IMR-90 (cell line): ENCODE results near the gene GLDC. TPM values are rescaled to one million over a fixed set of nuclear protein-coding genes. Genes with fewer than 3 reads are reported as not detected.

Experiments used
- ATAC-seq: fragments of 200-7000 bp; cut with Tn5 transposase; 2 replicates; pipeline ENCODE4 v1.9.1; 2020; ENCODE audit warnings: low read depth, mild to moderate bottlenecking, moderate library complexity
- BruUV-seq: library from RNA; stranded (reverse); fragments of 400-500 nt; replicated peaks from 2 replicates; lab custom pipeline; 2021; lab: Mats Ljungman, UMichigan
- CTCF ChIA-PET: fragments of 300-600 bp; formaldehyde crosslinking; extraction: SDS; loops from one replicate; lab custom pipeline; 2021; ENCODE audit warnings: antibody characterized with exemption; lab: Yijun Ruan, JAX
- POLR2A ChIA-PET: fragments of 300-600 bp; sonication (Branson Sonifier 250); formaldehyde crosslinking; loops from one replicate; lab custom pipeline; 2022; ENCODE audit warnings: antibody characterized with exemption; ENCODE audit not compliant: unreplicated experiment; lab: Charles Lee
- DNase-seq: peaks from one replicate; pipeline ENCODE4 v3.0.0; 2013
- H2AFZ ChIP-seq: replicated peaks from 2 replicates; pipeline ENCODE3; 2013; ENCODE audit warnings: low read length, mild to moderate bottlenecking; ENCODE audit not compliant: poor library complexity
- H2AK5ac ChIP-seq: 2 replicates; pipeline ENCODE4 v1.6.1; 2013; ENCODE audit warnings: low read depth, low read length, inconsistent platforms
- H2AK9ac ChIP-seq: replicated peaks from 2 replicates; pipeline ENCODE3; 2013; ENCODE audit warnings: mild to moderate bottlenecking, low read depth, low read length, moderate library complexity; ENCODE audit not compliant: poor library complexity
- H2BK120ac ChIP-seq: 2 replicates; pipeline ENCODE4 v1.6.1; 2013; ENCODE audit warnings: low read depth, low read length, inconsistent platforms
- H2BK15ac ChIP-seq: 3 replicates; pipeline ENCODE4 v1.6.1; 2013; ENCODE audit warnings: low read depth, low read length, inconsistent platforms
- H2BK20ac ChIP-seq: 2 replicates; pipeline ENCODE4 v1.6.1; 2013; ENCODE audit warnings: low read depth, mild to moderate bottlenecking, inconsistent platforms, low read length, moderate library complexity
- H2BK5ac ChIP-seq: 2 replicates; pipeline ENCODE4 v1.6.1; 2013; ENCODE audit warnings: mild to moderate bottlenecking, low read depth, low read length, inconsistent platforms; ENCODE audit not compliant: poor library complexity, severe bottlenecking
- H3K14ac ChIP-seq: replicated peaks from 2 replicates; pipeline ENCODE4 v1.6.1; 2013; ENCODE audit warnings: low read depth, low read length, inconsistent platforms
- H3K18ac ChIP-seq: 2 replicates; pipeline ENCODE4 v1.6.1; 2013; ENCODE audit warnings: low read depth, low read length, control low read depth
- H3K23ac ChIP-seq: 2 replicates; pipeline ENCODE4 v1.6.1; 2013; ENCODE audit warnings: low read depth, low read length, inconsistent platforms
- H3K27ac ChIP-seq: 2 replicates; pipeline ENCODE4 v1.5.1; 2013; ENCODE audit warnings: mild to moderate bottlenecking, control low read depth, low read length; ENCODE audit not compliant: insufficient read depth
- H3K27me3 ChIP-seq: 2 replicates; pipeline ENCODE4 v1.6.1; 2013; ENCODE audit warnings: low read length; ENCODE audit not compliant: control insufficient read depth, insufficient read depth
- H3K36me3 ChIP-seq: 2 replicates; pipeline ENCODE4 v1.6.1; 2013; ENCODE audit warnings: low read length, mixed read lengths; ENCODE audit not compliant: control insufficient read depth, insufficient read depth
- H3K4ac ChIP-seq: 2 replicates; pipeline ENCODE4 v1.6.1; 2013; ENCODE audit warnings: low read depth, low read length, inconsistent platforms
- H3K4me1 ChIP-seq: 2 replicates; pipeline ENCODE4 v1.6.1; 2013; ENCODE audit warnings: low read length, mixed read lengths; ENCODE audit not compliant: control insufficient read depth, insufficient read depth
- H3K4me2 ChIP-seq: 2 replicates; pipeline ENCODE4 v1.6.1; 2013; ENCODE audit warnings: low read depth, mild to moderate bottlenecking, control low read depth, low read length, moderate library complexity
- H3K4me3 ChIP-seq: 2 replicates; pipeline ENCODE4 v1.5.1; 2013; ENCODE audit warnings: low read depth, mild to moderate bottlenecking, control low read depth, low read length, moderate library complexity; ENCODE audit not compliant: insufficient read depth
- H3K56ac ChIP-seq: 2 replicates; pipeline ENCODE4 v1.6.1; 2013; ENCODE audit warnings: low read length, inconsistent platforms; ENCODE audit not compliant: insufficient read depth; ENCODE audit errors: extremely low read depth
- H3K79me1 ChIP-seq, 2 experiments: 2 replicates each; pipeline ENCODE4 v1.6.1; 2013; ENCODE audit warnings: low read length in 2 of 2, inconsistent platforms in 1 of 2, low read depth in 1 of 2
- H3K9ac ChIP-seq: 2 replicates; pipeline ENCODE4 v1.6.1; 2013; ENCODE audit warnings: low read depth, low read length, control low read depth
- H3K9me1 ChIP-seq: 2 replicates; pipeline ENCODE4 v1.6.1; 2013; ENCODE audit warnings: low read length, inconsistent platforms; ENCODE audit not compliant: insufficient read depth
- H3K9me3 ChIP-seq: 2 replicates; pipeline ENCODE4 v1.6.1; 2013; ENCODE audit warnings: low read length; ENCODE audit not compliant: control insufficient read depth, insufficient read depth
- H4K20me1 ChIP-seq: 2 replicates; pipeline ENCODE4 v1.6.1; 2013; ENCODE audit warnings: low read length, inconsistent platforms; ENCODE audit not compliant: insufficient read depth
- H4K5ac ChIP-seq: 2 replicates; pipeline ENCODE4 v1.6.1; 2013; ENCODE audit warnings: mild to moderate bottlenecking, low read depth, low read length, control low read depth
- H4K8ac ChIP-seq, 2 experiments: 2 replicates each; pipeline ENCODE4 v1.6.1; 2013; ENCODE audit warnings: low read depth in 2 of 2, low read length in 2 of 2, control low read depth in 1 of 2, inconsistent platforms in 1 of 2
- H4K91ac ChIP-seq: 2 replicates; pipeline ENCODE4 v1.6.1; 2013; ENCODE audit warnings: low read depth, low read length, inconsistent platforms; ENCODE audit not compliant: insufficient read depth
- BHLHE40 ChIP-seq: fragments of 150-350 bp; IDR thresholded peaks from 2 replicates; pipeline ENCODE4 v1.6.1; 2016; ENCODE audit warnings: mild to moderate bottlenecking, low read depth, low read length
- CEBPB ChIP-seq: IDR thresholded peaks from 2 replicates; pipeline ENCODE4 v1.6.1; 2012; ENCODE audit warnings: low read depth, low read length, improper control_type of control experiment
- CHD1 ChIP-seq: IDR thresholded peaks from 2 replicates; pipeline ENCODE4 v1.6.1; 2012; ENCODE audit warnings: low read depth, low read length, improper control_type of control experiment
- FOS ChIP-seq: fragments of 150-350 bp; IDR thresholded peaks from 2 replicates; pipeline ENCODE4 v1.6.1; 2016; ENCODE audit warnings: low read depth, low read length
- MAFK ChIP-seq: IDR thresholded peaks from 2 replicates; pipeline ENCODE4 v1.6.1; 2012; ENCODE audit warnings: low read depth, low read length, improper control_type of control experiment
- MAZ ChIP-seq: IDR thresholded peaks from 2 replicates; pipeline ENCODE4 v1.6.1; 2012; ENCODE audit warnings: low read depth, mild to moderate bottlenecking, low read length, improper control_type of control experiment, moderate library complexity, borderline replicate concordance
- MXI1 ChIP-seq: IDR thresholded peaks from 2 replicates; pipeline ENCODE4 v1.6.1; 2012; ENCODE audit warnings: low read depth, mild to moderate bottlenecking, low read length, moderate library complexity, borderline replicate concordance
- NFE2L2 ChIP-seq: fragments of 150-350 bp; IDR thresholded peaks from 2 replicates; pipeline ENCODE4 v1.6.1; 2016; ENCODE audit warnings: low read depth, mild to moderate bottlenecking, low read length
- POLR2A ChIP-seq: IDR thresholded peaks from 2 replicates; pipeline ENCODE4 v1.6.1; 2012; ENCODE audit warnings: mild to moderate bottlenecking, low read depth, low read length
- RAD21 ChIP-seq: IDR thresholded peaks from 2 replicates; pipeline ENCODE4 v1.6.1; 2012; ENCODE audit warnings: low read length, improper control_type of control experiment
- RCOR1 ChIP-seq: IDR thresholded peaks from 2 replicates; pipeline ENCODE4 v1.6.1; 2012; ENCODE audit warnings: mild to moderate bottlenecking, low read length, improper control_type of control experiment; ENCODE audit not compliant: insufficient replicate concordance
- RFX5 ChIP-seq: IDR thresholded peaks from 2 replicates; pipeline ENCODE4 v1.8.0; 2012; ENCODE audit warnings: low read depth, mild to moderate bottlenecking, low read length, moderate library complexity
- SMC3 ChIP-seq: fragments of 150-350 bp; IDR thresholded peaks from 2 replicates; pipeline ENCODE4 v1.6.1; 2016; ENCODE audit warnings: low read depth, mild to moderate bottlenecking, antibody characterized with exemption, low read length, moderate library complexity
- WGBS, 2 experiments: methylation state at CpG; one replicate each; pipeline versions ENCODE4 v1.1.5 to v1.1.7; 2013; ENCODE audit warnings: missing lambda C conversion rate in 2 of 2; ENCODE audit not compliant: insufficient read length in 1 of 2; ENCODE audit errors: extremely low coverage in 2 of 2; 5-methylcytosine and 5-hydroxymethylcytosine counted together
- dilution Hi-C: fragments of 300-500 bp; cut with HindIII; formaldehyde crosslinking; loops from one replicate; pipeline ENCODE4 v1.14.3; 2018; ENCODE audit warnings: low sequenced_read_pairs; ENCODE audit not compliant: unreplicated experiment
- in situ Hi-C: fragments of 300-500 bp; cut with MboI; formaldehyde crosslinking; loops from 3 replicates; pipeline ENCODE4 v1.14.3; 2019; ENCODE audit warnings: low sequenced_read_pairs, inconsistent platforms, mixed read lengths
- intact Hi-C: fragments of 100-400 bp; cut with micrococcal nuclease; formaldehyde crosslinking; loops from 2 replicates; pipeline ENCODE4 v1.10.0; 2022
- polyA plus RNA-seq, 3 experiments: library from polyadenylated mRNA; depleted of rRNA; stranded (reverse); fragments of >200 nt; gene quantifications; 2 replicates each; pipeline ENCODE4 v1.2.3, GENCODE V29; 2012; ENCODE audit warnings: low replicate concordance in 1 of 3
- total RNA-seq: library from RNA; depleted of rRNA; stranded (reverse); fragments of >200 nt; gene quantifications from 2 replicates; pipeline ENCODE4 v1.2.3, GENCODE V29; 2012
- TF ChIP-seq, protein P1 (sequence below): conservative IDR thresholded peaks from 2 replicates; pipeline ENCODE4 v1.5.1; 2012; ENCODE audit warnings: mild to moderate bottlenecking, low read depth, low read length, improper control_type of control experiment
- TF ChIP-seq, protein P2 (sequence below): fragments of 150-350 bp; IDR thresholded peaks from 2 replicates; pipeline ENCODE4 v1.6.1; 2017; ENCODE audit warnings: mild to moderate bottlenecking, antibody characterized with exemption, low read length, low read depth
- TF ChIP-seq, protein P3 (sequence below): fragments of 150-350 bp; IDR thresholded peaks from 2 replicates; pipeline ENCODE4 v1.6.1; 2016; ENCODE audit warnings: low read depth, mild to moderate bottlenecking, low read length, moderate library complexity, borderline replicate concordance

Gene GLDC
- total and polyA plus RNA-seq, 2 of the 4 experiments (the other 2 are of a cell fraction): 0.36 to 0.50 TPM

DNA sequence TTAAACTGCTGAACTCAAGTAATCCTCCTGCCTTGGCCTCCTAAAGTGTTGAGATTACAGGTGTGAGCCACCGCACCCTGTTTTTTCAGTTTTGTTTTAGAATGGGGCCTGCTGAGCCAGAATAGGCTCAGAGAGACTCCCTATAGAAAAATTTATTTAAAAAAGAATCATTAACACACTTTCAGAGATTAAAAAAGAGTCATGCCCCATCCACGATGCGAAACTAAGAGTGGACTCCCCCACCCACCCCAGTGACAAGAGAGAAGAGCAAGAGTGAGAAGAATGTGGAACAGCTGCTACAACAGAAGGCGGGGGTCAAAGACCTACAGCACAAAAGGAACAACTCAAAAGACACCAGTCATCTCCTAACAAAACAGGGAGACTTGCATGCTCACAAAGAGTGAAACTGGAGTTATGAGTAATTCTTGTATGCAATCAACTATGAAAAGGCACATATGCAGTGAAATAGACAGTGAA lies 47.2 kb downstream of the GLDC start:
- Histone ChIP-seq H3K56ac (no peak overlapping the region), H3K79me1 (no peaks in the 10 kb centered on the region), H3K36me3 (no peaks in the 10 kb centered on the region), H4K20me1 (no peaks in the 10 kb centered on the region), H2BK20ac (no peak overlapping the region), H2BK5ac (no peak overlapping the region), H2AK9ac (no peak overlapping the region), H4K5ac (no peak overlapping the region), H3K9me3 (no peaks in the 10 kb centered on the region), H2BK120ac (no peak overlapping the region), H3K27me3 (no peaks in the 10 kb centered on the region), H3K4me2 (peak overlapping the region; percentile 54), H3K14ac (no peak overlapping the region), H3K9ac (no peak overlapping the region), H4K8ac (no peak overlapping the region), H3K4ac (no peak overlapping the region), H2BK15ac (no peak overlapping the region), H3K23ac (no peak overlapping the region), H3K27ac (peak overlapping the region; percentile 28; the same call in 1 of the 2 replicates), H4K91ac (no peak overlapping the region), H2AFZ (no peak overlapping the region), H2AK5ac (no peak overlapping the region), H3K4me1 (no peaks in the 10 kb centered on the region), H3K9me1 (no peaks in the 10 kb centered on the region), H3K4me3 (no peak overlapping the region), H3K18ac (no peak overlapping the region)
- POLR2A ChIA-PET: no interaction called here
- 20% methylated on average over 1 of the region's 4 CpGs; no CpG with 5 or more reads in 1 of the 2 experiments for WGBS, 2 experiments
- TF ChIP-seq RAD21: no peak
- no peak for TF ChIP-seq FOS
- TF ChIP-seq, protein P1, sequence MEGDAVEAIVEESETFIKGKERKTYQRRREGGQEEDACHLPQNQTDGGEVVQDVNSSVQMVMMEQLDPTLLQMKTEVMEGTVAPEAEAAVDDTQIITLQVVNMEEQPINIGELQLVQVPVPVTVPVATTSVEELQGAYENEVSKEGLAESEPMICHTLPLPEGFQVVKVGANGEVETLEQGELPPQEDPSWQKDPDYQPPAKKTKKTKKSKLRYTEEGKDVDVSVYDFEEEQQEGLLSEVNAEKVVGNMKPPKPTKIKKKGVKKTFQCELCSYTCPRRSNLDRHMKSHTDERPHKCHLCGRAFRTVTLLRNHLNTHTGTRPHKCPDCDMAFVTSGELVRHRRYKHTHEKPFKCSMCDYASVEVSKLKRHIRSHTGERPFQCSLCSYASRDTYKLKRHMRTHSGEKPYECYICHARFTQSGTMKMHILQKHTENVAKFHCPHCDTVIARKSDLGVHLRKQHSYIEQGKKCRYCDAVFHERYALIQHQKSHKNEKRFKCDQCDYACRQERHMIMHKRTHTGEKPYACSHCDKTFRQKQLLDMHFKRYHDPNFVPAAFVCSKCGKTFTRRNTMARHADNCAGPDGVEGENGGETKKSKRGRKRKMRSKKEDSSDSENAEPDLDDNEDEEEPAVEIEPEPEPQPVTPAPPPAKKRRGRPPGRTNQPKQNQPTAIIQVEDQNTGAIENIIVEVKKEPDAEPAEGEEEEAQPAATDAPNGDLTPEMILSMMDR: no peak
- TF ChIP-seq NFE2L2: no peak
- TF ChIP-seq RCOR1: no peak
- TF ChIP-seq RFX5: no peak
- TF ChIP-seq SMC3: no peak
- no peak for TF ChIP-seq CEBPB
- no peak for TF ChIP-seq MXI1
- no peak for TF ChIP-seq CHD1
- TF ChIP-seq BHLHE40: no peak
- TF ChIP-seq MAZ: no peak
- TF ChIP-seq POLR2A: no peak
- TF ChIP-seq, protein P2, sequence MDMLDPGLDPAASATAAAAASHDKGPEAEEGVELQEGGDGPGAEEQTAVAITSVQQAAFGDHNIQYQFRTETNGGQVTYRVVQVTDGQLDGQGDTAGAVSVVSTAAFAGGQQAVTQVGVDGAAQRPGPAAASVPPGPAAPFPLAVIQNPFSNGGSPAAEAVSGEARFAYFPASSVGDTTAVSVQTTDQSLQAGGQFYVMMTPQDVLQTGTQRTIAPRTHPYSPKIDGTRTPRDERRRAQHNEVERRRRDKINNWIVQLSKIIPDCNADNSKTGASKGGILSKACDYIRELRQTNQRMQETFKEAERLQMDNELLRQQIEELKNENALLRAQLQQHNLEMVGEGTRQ: no peak
- TF ChIP-seq, protein P3, sequence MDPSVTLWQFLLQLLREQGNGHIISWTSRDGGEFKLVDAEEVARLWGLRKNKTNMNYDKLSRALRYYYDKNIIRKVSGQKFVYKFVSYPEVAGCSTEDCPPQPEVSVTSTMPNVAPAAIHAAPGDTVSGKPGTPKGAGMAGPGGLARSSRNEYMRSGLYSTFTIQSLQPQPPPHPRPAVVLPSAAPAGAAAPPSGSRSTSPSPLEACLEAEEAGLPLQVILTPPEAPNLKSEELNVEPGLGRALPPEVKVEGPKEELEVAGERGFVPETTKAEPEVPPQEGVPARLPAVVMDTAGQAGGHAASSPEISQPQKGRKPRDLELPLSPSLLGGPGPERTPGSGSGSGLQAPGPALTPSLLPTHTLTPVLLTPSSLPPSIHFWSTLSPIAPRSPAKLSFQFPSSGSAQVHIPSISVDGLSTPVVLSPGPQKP: no peak
- no peak for TF ChIP-seq MAFK
- intact Hi-C loops (no loop called here), in situ Hi-C loops (no loop called here), dilution Hi-C loops (no loop called here)
- CTCF ChIA-PET: no interaction called here
- DNase-seq (peak; percentile 29), ATAC-seq (peak; percentile 77)
- BruUV-seq: no TSS peak
